TTC549 (cell line): ENCODE results near the gene ANKEF1.
"Not testable (repeated sequence)": the region's sequence is repeated elsewhere in the genome, so short reads cannot be mapped to it uniquely, and the experiment has no call there.

Experiments used
- FAIRE-seq: peaks from 2 replicates; lab custom pipeline; 2012; peaks lifted over from hg19 to GRCh38; lab: Jason Lieb, UNC

ANKEF1 gene

DNA sequence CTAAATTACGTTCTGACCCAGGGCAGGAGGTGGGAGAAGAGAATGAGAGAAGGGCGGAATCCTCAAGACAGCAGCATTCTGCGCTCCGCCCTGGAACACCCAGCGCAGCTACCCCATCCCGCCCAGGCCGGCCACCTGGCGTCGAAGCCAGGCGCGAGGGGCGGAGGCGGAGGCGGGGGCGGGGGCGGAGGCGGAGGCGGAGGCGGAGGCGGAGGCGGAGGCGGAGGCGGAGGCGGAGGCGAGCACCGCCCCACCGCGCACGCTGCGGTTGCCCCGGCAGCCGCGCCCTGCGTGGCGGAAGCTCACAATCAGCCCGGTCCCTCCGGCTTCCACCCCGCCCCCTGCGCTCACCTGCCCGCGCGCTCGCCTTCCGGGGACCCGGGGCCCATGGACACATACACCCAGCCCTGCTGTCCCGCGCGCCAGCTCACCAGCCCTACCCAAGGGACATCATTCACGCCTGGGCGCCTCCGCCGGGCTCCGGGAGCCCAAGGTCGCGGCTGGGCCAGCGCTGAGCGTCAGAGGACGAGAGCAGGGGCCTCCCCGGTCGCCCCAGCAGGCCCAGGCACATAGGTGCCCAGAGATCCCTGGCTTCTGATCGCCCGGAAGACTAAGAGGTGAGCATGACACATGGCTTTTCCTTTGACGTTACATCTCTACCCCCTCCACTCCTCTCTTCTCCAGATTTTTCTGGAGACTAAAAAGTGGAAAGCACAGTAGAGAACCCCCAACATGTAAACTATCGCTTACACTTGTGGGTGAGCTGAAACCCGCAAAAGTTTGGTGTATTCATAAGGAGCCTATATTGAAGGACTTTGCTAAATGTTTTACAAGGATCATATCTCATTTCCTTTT, at the start of gene ANKEF1:
ANKEF1 (plus strand) TSS at position 271 of the 855 bp plus-strand sequence. CDS start 3,315 bp downstream, outside the sequence.
- FAIRE-seq, result no peak

DNA sequence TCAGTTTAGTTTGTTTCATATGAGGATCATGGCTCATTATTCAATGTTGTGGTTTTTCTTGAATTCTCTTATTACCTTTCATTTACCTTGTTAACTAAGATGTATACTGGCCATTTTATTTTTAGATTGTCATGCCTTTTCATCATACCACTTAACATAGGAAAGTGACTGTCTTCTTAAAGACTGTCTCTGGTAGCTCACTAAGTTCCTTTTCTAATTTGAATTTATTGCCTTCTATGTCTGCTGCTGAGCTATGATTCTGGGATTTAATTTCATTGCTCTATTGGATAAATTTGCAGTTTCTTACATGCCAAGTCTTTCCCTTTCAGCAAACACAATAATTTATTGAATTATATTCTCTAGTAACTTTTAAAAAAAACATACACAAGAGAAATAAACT, 49.5 kb upstream of the ANKEF1 start:
- no peak for FAIRE-seq

DNA sequence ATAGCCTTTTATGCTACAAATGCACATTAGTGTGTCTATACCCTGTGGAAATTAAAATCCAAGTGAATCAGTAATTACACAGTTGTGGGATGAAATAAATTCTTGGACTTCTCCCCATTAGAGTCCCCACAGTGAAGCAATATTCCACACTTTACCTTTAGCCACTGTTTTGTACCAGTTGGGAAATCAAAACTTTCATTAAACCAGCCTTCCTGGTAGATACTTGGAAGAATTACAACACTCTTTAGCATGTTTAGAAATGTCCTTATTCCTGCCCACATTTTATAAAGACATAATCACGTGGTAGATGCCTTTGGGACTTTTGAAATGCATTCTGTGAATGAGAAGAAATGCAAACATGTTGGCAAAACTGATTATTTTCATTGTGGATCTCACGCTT, 49.0 kb upstream of the ANKEF1 start:
- no peak for FAIRE-seq

DNA sequence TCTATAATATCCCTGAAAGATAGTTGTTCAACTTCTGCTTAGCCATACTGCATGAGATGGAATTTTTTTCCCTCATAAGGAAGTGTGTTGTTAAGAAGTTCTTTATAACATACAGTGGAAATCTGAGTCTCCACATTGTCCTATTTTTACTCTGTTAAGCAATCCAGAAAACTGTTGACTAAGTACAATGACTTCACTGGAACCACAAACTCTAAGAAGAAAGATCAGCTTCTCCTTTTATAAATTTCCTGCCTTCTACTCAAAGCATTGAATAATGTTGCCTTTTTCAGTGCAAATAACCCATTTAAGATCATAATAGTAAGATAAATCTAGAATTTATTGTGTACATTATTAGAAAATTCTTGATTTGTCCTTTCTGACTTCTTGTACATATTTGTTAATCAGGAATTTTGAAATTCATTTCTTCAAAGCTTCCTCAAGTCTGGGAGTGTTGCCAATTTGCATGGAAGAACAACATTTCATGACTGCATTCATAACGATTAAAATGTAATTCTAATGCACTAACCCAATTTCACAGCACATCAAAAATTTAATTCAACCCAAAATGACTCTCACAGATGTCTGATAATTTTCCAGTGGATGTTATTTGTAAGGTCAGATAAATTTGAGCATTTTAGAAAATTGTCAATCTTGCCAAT, 45.6 kb upstream of the ANKEF1 start:
- no peak for FAIRE-seq

DNA sequence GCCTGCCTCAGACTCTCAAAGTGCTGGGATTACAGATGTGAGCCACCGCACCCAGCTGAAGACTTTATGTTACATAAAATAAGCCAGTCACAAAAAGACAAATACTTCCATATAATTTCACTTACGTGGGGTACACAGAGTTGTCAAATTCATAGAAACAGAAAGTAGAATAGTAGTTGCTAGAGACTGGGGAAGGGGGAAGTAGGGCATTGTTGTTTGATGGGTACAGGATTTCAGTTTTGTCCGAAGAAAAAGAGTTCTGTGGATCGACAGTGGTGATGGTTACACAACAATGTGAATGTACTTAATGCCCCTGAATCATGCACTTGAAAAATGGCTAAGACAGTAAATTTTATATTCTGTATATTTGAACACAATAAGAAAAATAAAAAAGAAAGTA, 41.6 kb upstream of the ANKEF1 start:
- no peak for FAIRE-seq

DNA sequence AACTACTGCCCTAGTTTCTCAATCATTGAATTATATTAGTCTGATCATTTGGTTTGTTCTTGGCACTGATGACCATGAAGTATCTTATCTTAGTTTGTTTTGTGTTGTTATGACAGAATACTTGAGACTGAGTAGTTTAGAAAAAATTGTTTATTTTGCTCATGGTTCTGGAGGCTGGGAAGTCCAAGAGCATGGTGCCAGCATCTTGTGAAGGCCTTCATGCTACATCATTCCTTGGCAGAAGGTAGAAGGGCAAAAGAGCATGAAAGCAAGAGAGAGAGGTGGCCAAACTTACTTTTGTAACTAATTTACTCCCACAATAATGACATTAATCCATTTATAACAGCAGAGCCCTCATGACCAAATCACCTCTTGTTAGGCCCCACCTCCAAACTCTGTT, 40.1 kb upstream of the ANKEF1 start:
- no peak for FAIRE-seq

DNA sequence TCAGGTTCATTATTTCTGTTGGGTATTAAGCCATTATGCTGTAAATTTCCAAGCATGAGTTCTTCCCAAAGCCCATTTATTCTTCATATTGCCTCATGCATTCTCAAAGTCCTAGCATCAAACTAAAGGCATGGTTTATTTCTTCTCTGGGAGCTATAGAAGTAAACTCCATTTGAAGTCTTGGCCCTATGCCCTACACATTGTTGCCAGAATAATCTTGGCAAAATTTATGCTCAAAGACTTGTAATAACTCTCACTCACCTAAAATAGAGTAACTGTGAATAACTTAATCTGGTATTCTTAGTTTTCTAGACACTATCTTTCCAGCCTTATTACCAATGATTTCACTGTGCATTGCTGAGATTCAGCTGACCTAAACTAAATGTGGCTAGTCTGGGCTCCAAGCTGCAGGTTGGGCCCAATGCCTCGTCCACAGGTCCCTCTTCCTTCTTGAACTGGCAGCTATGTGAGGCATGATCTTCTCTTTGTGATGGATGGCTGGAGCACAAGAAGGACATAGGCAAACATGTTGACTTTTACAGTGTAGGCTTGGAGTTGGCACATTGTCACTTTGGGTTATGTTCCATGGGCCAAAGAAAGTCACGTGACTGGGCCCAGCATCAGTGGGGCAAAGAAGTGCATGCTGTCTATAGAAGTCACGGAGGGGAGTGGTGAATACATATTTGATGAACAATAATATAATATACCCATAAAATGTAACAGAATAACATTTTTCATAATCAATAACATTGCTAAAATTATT, 39.1 kb upstream of the ANKEF1 start:
- FAIRE-seq, result no peak

DNA sequence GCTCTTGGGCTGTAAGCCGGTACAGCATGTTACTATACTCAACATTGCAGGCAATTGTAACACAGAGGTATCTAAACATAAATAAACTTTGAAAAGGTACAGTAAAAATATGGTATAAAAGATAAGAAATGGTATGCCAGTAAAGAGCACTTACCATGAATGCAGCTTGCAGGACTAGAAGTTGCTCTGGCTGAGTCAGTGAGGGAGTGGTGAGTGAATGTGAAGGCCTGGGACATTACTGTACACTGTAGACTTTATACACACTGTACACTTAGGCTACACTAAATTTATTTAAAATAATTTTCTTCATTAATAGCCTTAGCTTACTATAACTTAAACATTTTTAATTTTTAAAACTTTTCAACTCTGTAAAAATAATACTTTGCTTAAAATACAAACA, 37.8 kb upstream of the ANKEF1 start:
- FAIRE-seq, result no peak

DNA sequence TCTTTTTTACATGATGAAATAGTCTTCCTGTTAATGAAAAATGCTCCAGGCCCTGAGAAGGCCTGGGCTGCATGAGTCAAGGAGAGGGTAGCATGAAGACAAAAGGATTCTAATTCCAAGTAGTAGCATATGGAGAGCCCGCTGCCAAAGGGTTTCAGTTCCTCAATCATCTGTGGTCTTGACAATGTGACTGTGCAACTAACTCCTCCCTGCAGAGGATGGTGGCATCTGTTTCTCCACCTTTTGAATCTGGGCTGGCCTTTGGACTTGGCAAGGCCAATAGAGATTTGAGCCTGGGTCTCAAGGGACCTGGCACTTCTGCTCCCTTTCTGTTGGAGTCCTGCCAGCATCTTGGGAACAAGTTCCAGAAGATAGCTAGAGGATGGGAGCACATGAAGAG, 35.1 kb upstream of the ANKEF1 start:
- no peak for FAIRE-seq

DNA sequence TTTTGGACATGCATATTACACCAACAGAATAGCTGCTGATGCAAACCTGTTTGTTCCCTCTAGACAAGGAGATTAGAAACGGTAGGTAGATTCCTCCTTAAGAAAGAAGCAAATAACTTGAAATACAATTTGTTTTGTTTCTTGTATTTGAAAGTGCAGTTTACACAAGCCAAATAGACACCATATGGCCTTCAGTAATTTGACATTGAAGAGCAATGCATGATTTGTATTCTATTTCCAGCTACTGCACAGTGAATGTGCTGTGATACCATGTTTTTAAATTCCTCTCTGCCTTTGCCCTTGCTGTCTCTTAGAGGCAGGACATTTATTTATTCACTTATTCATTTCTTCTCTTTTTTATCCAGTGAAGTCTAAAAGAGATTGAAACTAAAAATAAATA, 31.9 kb upstream of the ANKEF1 start:
- no peak for FAIRE-seq

DNA sequence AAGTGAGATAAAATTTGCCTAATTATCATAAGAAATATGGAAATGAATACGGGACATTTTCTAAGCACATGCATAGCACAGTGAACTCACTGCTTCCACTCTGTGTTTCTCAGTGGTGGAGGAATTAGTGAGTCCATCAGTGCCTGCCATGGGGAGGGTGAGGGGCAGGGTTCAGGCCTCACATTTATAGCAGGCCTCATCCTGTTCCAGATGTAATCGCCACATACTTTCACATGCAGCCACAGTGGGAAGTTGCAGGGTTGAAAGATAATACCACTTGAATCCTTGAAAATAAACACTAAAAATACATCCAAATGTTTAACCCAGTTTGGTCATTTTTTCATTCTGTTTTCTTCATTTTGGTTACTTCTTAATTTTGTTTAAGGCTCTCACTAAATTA, 29.9 kb upstream of the ANKEF1 start:
- no peak for FAIRE-seq

DNA sequence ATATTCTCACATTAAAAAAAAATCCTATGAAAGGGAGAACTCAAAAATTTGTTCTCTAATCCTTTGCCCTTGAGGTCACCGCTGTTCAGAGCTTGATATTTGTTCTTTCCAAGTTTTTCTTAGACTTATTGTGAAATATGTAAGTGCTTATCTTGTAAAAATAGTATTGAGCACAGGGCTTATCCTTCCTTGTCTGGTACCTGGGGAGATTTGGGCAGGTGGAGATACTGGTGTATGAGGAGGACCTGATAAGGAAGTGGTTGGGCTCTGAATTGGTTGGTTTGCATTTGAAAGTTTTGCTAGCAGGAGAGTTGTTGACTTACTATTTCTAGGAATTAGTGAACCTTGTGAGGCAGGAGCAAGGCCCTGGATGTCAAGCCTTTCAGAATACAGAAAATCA, 28.9 kb upstream of the ANKEF1 start:
- FAIRE-seq, result no peak

DNA sequence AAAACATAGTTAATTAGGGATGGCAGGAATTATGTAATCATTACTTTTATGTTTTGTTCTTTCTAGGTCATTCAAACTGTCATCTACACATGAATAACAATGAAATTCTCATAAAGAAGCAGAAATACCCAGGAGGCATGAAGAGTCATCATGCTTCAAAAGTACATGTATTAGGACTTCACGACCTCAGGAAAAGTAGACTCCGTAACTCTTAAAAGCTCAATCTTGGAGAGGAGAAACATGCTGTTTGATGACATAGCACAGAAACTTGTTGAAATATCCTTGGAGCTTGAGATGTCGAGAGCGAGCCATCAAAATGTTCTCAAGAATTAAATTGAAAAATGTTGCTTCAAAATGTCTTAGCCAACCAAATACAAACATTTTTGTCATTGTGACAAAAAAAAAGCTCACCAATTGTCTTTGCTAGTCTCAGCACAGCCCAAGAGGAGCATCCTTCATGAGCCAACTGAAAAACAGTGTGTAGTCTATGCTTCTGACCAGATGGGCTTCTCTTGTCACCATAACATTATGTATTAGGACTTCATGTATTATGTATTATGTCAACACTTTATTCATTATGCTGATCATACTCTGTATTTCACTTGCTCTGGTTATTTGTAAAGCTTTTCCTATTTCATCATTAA, 28.2 kb upstream of the ANKEF1 start:
- FAIRE-seq, result no peak

DNA sequence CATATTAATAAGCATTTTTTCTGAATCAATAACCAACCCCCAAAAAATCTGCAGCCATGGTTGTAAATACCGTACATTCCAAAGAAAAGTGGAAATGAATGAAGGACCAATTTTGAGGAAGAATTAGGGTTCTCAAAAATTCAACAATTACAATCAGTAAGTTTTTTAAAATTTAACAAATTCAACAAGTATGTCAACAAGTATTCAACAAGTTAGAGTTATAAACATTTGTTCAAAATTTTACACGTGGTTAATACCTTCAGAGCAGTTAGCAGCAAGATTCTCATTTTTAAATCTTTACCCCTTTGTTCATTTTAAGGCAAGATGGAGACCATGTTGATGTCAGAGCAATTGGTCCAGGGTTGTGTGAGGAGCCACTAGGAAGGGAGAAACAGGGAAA, 27.6 kb upstream of the ANKEF1 start:
- FAIRE-seq, result no peak

DNA sequence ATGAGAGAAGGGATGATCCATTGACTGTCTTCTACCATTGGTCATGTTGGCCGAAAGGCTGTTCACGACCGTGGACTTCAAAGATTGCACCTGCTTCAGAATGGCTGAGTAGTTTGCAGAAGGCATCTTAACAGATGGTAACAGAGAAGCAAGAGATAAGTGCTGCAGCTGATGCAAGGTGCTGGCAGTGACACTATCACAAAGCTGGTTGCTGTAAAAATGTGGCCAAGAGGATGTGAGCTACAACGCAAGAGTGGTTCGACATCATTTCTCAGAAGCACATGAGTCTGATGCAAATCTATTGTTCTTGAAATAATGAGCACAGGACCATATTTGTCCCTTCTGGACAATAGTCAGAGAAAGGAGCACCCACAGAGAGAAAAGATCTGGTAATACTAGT, 27.0 kb upstream of the ANKEF1 start:
- FAIRE-seq, result no peak

DNA sequence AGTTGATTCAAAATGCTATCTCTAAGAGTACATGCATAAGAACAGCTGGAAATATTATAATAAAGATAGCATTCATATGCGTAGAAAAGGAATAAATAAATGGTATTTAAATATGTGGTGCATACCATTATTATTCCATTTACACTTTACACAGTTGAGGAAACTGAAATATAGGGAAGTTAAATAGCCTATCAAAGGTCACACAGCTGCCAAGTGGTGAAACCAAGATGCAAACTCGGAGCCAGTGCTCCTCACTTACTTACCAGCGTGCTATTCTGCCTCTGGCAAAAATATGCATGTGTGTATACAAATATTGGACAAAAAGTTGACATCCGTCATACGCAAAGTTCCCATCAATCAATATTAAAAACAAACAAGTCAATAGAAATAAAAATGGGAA, 22.3 kb upstream of the ANKEF1 start:
- FAIRE-seq, result no peak

DNA sequence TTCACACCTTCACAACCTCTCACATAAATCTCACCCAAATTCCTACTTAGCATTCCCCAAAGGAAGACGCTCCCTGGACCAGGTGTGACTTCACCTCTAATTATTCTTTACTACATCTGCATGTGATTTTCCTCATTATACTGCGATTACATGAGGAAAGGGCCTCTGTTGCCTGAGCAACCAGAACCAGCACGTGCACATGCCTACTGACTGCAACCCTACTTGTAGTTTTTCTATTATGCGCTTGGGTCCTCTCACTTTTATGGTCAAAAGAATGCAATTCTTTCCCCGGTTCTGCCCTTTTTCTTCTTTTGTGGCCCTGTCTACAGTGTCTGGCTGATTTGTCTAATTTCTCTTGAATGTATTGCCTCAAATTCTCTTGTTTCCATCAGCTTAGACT, 20.4 kb upstream of the ANKEF1 start:
- FAIRE-seq, result no peak

DNA sequence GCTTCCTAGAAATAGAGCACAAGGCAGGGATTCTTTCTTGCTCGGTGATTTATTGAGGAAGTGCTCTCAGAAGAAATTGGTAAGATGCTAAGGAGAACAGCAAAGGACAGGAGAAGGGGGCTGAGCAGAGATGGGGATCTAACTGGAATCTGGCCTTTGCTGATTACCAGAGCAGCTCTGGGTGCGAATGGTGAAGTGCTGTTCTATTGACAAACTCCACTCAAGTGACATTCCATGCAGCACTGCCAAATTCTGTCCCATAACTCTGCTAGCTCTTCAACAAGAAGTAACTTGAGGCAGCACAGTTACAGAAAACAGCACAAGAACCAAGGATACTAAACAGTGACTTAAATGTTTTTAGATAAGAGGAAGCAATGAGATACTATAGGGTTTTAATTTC, 13.8 kb upstream of the ANKEF1 start:
- FAIRE-seq, result no peak

DNA sequence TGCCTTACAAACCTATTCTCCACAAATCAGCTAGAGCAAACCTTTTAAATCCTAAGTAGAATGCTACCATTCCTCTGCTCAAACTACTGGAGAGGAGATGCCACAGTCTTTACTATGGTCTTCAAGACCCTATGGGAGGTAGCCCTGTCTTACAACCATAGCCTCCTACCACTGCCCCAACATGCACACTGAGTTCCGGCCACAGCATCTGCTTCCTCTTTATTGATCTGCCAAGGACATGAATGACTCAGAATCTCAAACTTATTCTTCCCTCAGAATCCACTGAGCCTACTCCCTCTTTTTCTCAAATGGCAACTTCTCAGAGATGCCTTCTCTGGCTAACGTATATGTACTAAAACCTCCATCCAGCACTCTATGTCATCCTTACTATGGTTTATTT, 12.2 kb upstream of the ANKEF1 start:
- FAIRE-seq, result no peak

DNA sequence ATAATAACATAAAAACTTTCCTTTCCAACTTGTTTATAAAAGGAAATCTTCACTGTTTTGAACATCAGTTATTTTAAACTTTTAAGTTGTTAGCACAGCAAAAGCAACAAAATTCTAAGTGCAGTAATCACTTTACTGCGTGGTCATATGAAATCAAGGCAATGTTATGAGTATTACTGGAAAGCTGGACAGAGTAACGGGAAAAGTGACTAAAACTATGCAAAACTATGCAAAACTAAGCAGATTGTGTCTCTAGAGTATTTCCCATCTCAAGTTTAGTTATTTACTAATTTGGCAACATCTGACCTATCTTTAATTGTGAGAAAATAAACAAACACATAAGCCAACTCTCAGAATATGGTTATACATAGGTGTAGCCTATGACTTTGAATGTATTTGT, 10.9 kb upstream of the ANKEF1 start:
- no peak for FAIRE-seq

DNA sequence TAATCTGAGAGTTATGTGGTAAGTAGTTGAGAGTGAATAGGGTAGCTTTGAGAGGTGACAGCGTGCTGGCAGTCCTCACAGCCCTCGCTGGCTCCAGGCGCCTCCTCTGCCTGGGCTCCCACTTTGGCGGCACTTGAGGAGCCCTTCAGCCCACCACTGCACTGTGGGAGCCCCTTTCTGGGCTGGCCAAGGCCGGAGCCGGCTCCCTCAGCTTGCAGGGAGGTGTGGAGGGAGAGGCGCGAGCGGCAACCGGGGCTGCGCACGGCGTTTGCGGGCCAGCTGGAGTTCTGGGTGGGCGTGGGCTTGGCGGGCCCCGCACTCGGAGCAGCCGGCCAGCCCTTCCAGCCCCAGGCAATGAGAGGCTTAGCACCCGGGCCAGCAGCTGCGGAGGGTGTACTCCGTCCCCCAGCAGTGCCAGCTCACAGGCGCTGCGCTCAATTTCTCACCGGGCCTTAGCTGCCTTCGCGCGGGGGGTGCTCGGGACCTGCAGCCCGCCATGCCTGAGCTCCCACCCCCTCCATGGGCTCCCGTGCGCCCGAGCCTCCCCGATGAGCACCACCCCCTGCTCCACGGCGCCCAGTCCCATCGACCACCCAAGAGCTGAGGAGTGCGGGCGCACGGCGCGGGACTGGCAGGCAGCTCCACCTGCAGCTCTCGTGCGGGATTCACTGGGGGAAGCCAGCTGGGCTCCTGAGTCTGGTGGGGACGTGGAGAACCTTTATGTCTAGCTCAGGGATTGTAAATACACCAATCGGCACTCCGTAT, 3.2 kb upstream of the ANKEF1 start:
- not testable (repeated sequence) for FAIRE-seq

DNA sequence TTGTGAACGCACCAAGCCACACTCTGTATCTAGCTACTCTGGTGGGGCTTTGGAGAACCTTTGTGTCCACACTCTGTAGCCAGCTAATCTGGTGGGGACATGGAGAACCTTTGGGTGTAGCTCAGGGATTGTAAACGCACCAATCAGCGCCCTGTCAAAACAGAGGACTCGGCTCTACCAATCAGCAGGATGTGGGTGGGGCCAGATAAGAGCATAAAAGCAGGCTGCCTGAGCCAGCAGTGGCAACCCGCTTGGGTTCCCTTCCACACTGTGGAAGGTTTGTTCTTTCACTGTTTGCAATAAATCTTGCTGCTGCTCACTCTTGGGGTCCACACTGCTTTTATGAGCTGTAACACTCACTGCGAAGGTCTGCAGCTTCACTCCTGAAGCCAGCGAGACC, 2.5 kb upstream of the ANKEF1 start:
- FAIRE-seq, result not testable (repeated sequence)
